GM23338 (cell line): ENCODE results near the gene ASCL2. TPM values are rescaled to one million over a fixed set of nuclear protein-coding genes. Genes with fewer than 3 reads are reported as not detected.

ENCODE experiments used
- ATAC-seq: fragments of 200-7000 bp; cut with Tn5 transposase; 3 replicates; pipeline ENCODE4 v1.9.1; 2020
- DNase-seq: peaks from one replicate; pipeline ENCODE4 v3.0.0-alpha.2; 2015; ENCODE audit warnings: low spot score
- H2AFZ ChIP-seq: fragments of 200-600 bp; sonication (generic); 2 replicates; pipeline ENCODE4 v1.8.0; 2016; ENCODE audit warnings: antibody characterized with exemption, mild to moderate bottlenecking, moderate library complexity
- H3F3A ChIP-seq: fragments of 200-600 bp; sonication (generic); replicated peaks from 2 replicates; pipeline ENCODE4 v1.8.0; 2017; ENCODE audit warnings: antibody characterized with exemption, mixed run types, low read depth
- H3K27ac ChIP-seq: fragments of 200-600 bp; sonication (generic); 2 replicates; pipeline ENCODE4 v1.6.1; 2016; ENCODE audit warnings: low read depth
- H3K27me3 ChIP-seq: fragments of 200-600 bp; sonication (generic); 2 replicates; pipeline ENCODE4 v1.8.0; 2016; ENCODE audit warnings: mild to moderate bottlenecking, mixed run types, moderate library complexity; ENCODE audit not compliant: insufficient read depth
- H3K36me3 ChIP-seq: fragments of 200-600 bp; sonication (generic); 2 replicates; pipeline ENCODE4 v1.8.0; 2016; ENCODE audit warnings: mild to moderate bottlenecking; ENCODE audit not compliant: insufficient read depth
- H3K4me1 ChIP-seq: fragments of 200-600 bp; sonication (generic); 2 replicates; pipeline ENCODE4 v1.8.0; 2016; ENCODE audit warnings: mild to moderate bottlenecking, moderate library complexity; ENCODE audit not compliant: insufficient read depth
- H3K4me2 ChIP-seq: fragments of 200-600 bp; sonication (generic); 2 replicates; pipeline ENCODE4 v1.7.1; 2017; ENCODE audit warnings: mixed run types
- H3K4me3 ChIP-seq: fragments of 200-600 bp; sonication (generic); 2 replicates; pipeline ENCODE4 v1.6.1; 2016; ENCODE audit warnings: mixed run types
- H3K79me2 ChIP-seq: fragments of 200-600 bp; sonication (generic); replicated peaks from 2 replicates; pipeline ENCODE4 v1.8.0; 2017; ENCODE audit warnings: mild to moderate bottlenecking; ENCODE audit not compliant: insufficient read depth
- H3K9me2 ChIP-seq: fragments of 200-600 bp; sonication (generic); 2 replicates; pipeline ENCODE4 v1.8.0; 2017; ENCODE audit not compliant: insufficient read depth
- H4K20me1 ChIP-seq: fragments of 200-600 bp; sonication (generic); replicated peaks from 2 replicates; pipeline ENCODE4 v1.8.0; 2017; ENCODE audit warnings: mild to moderate bottlenecking; ENCODE audit not compliant: insufficient read depth
- H3K27ac Mint-ChIP-seq: 2 replicates; pipeline ENCODE4 v1.8.0; 2020; ENCODE audit warnings: inconsistent platforms, mild to moderate bottlenecking, moderate library complexity, mixed read lengths
- H3K27me3 Mint-ChIP-seq: 3 replicates; pipeline ENCODE4 v1.8.0; 2022; ENCODE audit warnings: low read depth, mild to moderate bottlenecking, moderate library complexity, mixed read lengths, inconsistent platforms; ENCODE audit not compliant: insufficient read depth, poor library complexity
- H3K36me3 Mint-ChIP-seq: 3 replicates; pipeline ENCODE4 v1.8.0; 2021; ENCODE audit warnings: low read depth, mild to moderate bottlenecking, inconsistent platforms, moderate library complexity, mixed read lengths
- H3K4me1 Mint-ChIP-seq: 3 replicates; pipeline ENCODE4 v1.8.0; 2020; ENCODE audit warnings: mild to moderate bottlenecking, inconsistent platforms, mixed read lengths
- H3K4me3 Mint-ChIP-seq: 3 replicates; pipeline ENCODE4 v1.8.0; 2021; ENCODE audit warnings: moderate library complexity, mild to moderate bottlenecking, inconsistent platforms, mixed read lengths
- H3K9me3 Mint-ChIP-seq: 3 replicates; pipeline ENCODE4 v1.8.0; 2020; ENCODE audit warnings: moderate library complexity, mild to moderate bottlenecking, inconsistent platforms, mixed read lengths
- CREB1 ChIP-seq: fragments of 250-450 bp; sonication (Bioruptor Pico); IDR thresholded peaks from 2 replicates; pipeline ENCODE4 v1.5.0; 2020; ENCODE audit warnings: low read depth, mild to moderate bottlenecking, moderate library complexity
- ETS1 ChIP-seq: IDR thresholded peaks from 2 replicates; pipeline ENCODE4 v1.6.1; 2016; ENCODE audit warnings: antibody characterized with exemption
- EZH2phosphoT487 ChIP-seq: fragments of 200-600 bp; sonication (generic); IDR thresholded peaks from one replicate; pipeline ENCODE4 v1.8.1; 2018; ENCODE audit warnings: antibody characterized with exemption; ENCODE audit not compliant: unreplicated experiment
- NANOG ChIP-seq: IDR thresholded peaks from 2 replicates; pipeline ENCODE4 v1.6.1; 2016; ENCODE audit warnings: antibody characterized with exemption, borderline replicate concordance
- POLR2AphosphoS5 ChIP-seq: IDR thresholded peaks from 2 replicates; pipeline ENCODE4 v1.6.1; 2016; ENCODE audit warnings: antibody characterized with exemption, low read depth
- REST ChIP-seq: IDR thresholded peaks from one replicate; pipeline ENCODE4 v1.6.1; 2018; ENCODE audit warnings: antibody characterized with exemption; ENCODE audit not compliant: unreplicated experiment
- STAT1 ChIP-seq: IDR thresholded peaks from one replicate; pipeline ENCODE4 v1.6.1; 2016; ENCODE audit warnings: antibody characterized with exemption; ENCODE audit not compliant: unreplicated experiment
- ZNF114 ChIP-seq: fragments of 250-450 bp; sonication (Bioruptor Pico); IDR thresholded peaks from 2 replicates; pipeline ENCODE4 v1.5.0; 2020; ENCODE audit warnings: mild to moderate bottlenecking, moderate library complexity
- ZNF331 ChIP-seq: fragments of 250-450 bp; sonication (Bioruptor Pico); IDR thresholded peaks from 2 replicates; pipeline ENCODE4 v1.5.0; 2020; ENCODE audit warnings: low read depth, mild to moderate bottlenecking, moderate library complexity
- ZNF462 ChIP-seq: fragments of 250-450 bp; sonication (Bioruptor Pico); IDR thresholded peaks from 2 replicates; pipeline ENCODE4 v1.5.0; 2020; ENCODE audit warnings: mild to moderate bottlenecking, moderate library complexity
- polyA plus RNA-seq: library from polyadenylated mRNA; unstranded; fragments of >200 nt; fragmentation: Nextera tagmentation; extraction: Ambion mirVana; gene quantifications from 2 replicates; pipeline ENCODE4 v1.2.1, GENCODE V29; 2016
- total RNA-seq: library from RNA; depleted of rRNA; stranded (reverse); fragments of >200 nt; shearing (Covaris generic); gene quantifications from 2 replicates; pipeline ENCODE4 v1.2.3, GENCODE V29; 2014

The ASCL2 gene
- total and polyA plus RNA-seq, 2 experiments from 2014 or later, result 0.57 to 1.6 TPM

GRCh38 chr11:2277008-2277346 lies 6.6 kb upstream of the ASCL2 start (continued):
- TF ChIP-seq REST (no peak), ZNF331 (no peak), STAT1 (no peak), CREB1 (no peak), ZNF114 (CRISPR knock-in tag) (no peak)

- Histone ChIP-seq H3K79me2 (no peaks in the 10 kb centered on the region), H3K9me2 (no peaks in the 10 kb centered on the region; the same call in 1 of the 2 replicates), H3K4me2 (no peak overlapping the region), H3K4me1 (peaks cover 15% of the 10 kb centered on the region), H3K27ac (no peak overlapping the region), H3K27me3 (peaks cover 30% of the 10 kb centered on the region), H3F3A (no peaks in the 10 kb centered on the region), H3K36me3 (no peaks in the 10 kb centered on the region), H3K4me3 (no peak overlapping the region), H2AFZ (no peak overlapping the region), H4K20me1 (no peaks in the 10 kb centered on the region)
- ATAC-seq (no peak), DNase-seq (no peak)
- Mint-ChIP-seq H3K4me3 (no peak overlapping the region), H3K9me3 (peaks cover 7% of the 10 kb centered on the region; the same call in 2 of the 3 replicates), H3K4me1 (peaks cover 17% of the 10 kb centered on the region), H3K27ac (no peak overlapping the region), H3K27me3 (peaks cover 42% of the 10 kb centered on the region), H3K36me3 (no peaks in the 10 kb centered on the region)
- TF ChIP-seq ETS1 (no peak), EZH2phosphoT487 (no peak), STAT1 (no peak), ZNF331 (no peak), REST (no peak), ZNF462 (CRISPR knock-in tag) (no peak), ZNF114 (CRISPR knock-in tag) (no peak), NANOG (no peak), POLR2AphosphoS5 (no peak)
Observed at GRCh38 chr11:2276280-2277007, 6.1 kb upstream of the ASCL2 start.
